Measurements from ENCODE around the gene SLC2A4RG. TPM values are rescaled to one million over a fixed set of nuclear protein-coding genes. Genes with fewer than 3 reads are reported as not detected.
A peak's percentile ranks its signal among the peaks of the same experiment; 100 is the strongest.
"Not testable (repeated sequence)": the region's sequence is repeated elsewhere in the genome, so short reads cannot be mapped to it uniquely, and the experiment has no call there.

The SLC2A4RG gene
- total RNA-seq, 1 experiment from 2014 or later: 105 TPM

- no peaks in the 10 kb centered on the region for H3K36me3 Mint-ChIP-seq (ENCODE audit: insufficient read depth, unreplicated experiment)
- no peaks in the 10 kb centered on the region for H3K27me3 Mint-ChIP-seq (ENCODE audit: insufficient read depth, unreplicated experiment)
- ChIA-PET POLR2A (interaction anchor here (0.6 kb wide), 1 partner anchor 164 kb away, joined by 3 read pairs; no protein-coding TSS in a partner anchor), CTCF (interaction anchor here (0.6 to 4.8 kb wide), 9 partner anchors 9 to 231 kb away, joined by 3 to 33 read pairs (median 4); partner anchors contain the start of gene TPD52L2)
- H3K9me3 Mint-ChIP-seq (ENCODE audit: unreplicated experiment): no peaks in the 10 kb centered on the region
- no peak overlapping the region for H3K4me3 Mint-ChIP-seq (ENCODE audit: unreplicated experiment)
- BruUV-seq (replicated peaks): no TSS peak
- intact Hi-C loops (cut with micrococcal nuclease): no loop called here
- TF ChIP-seq CTCF (IDR thresholded peaks at IDR 0.05; ENCODE audit: unreplicated experiment): peak; percentile 44
- H3K27ac Mint-ChIP-seq (ENCODE audit: low read depth, unreplicated experiment): no peak overlapping the region
- peaks cover 9% of the 10 kb centered on the region for H3K4me1 Mint-ChIP-seq (ENCODE audit: insufficient read depth, unreplicated experiment)
- DNase-seq (ENCODE audit: unreplicated experiment): no peak
Observed at GRCh38 chr20:63775096-63775978, 35.8 kb downstream of the SLC2A4RG start.

- H3K4me1 Mint-ChIP-seq (ENCODE audit: insufficient read depth, unreplicated experiment); H3K36me3 Mint-ChIP-seq (ENCODE audit: insufficient read depth, unreplicated experiment); BruUV-seq (replicated peaks); H3K4me3 Mint-ChIP-seq (ENCODE audit: unreplicated experiment); H3K27me3 Mint-ChIP-seq (ENCODE audit: insufficient read depth, unreplicated experiment); H3K9me3 Mint-ChIP-seq (ENCODE audit: unreplicated experiment); H3K27ac Mint-ChIP-seq (ENCODE audit: low read depth, unreplicated experiment); intact Hi-C loops (cut with micrococcal nuclease); DNase-seq (ENCODE audit: unreplicated experiment); POLR2A ChIA-PET: not testable (repeated sequence)
- CTCF ChIA-PET: interaction anchor here (0.6 to 0.7 kb wide), 2 partner anchors 9 to 53 kb away, joined by 3 read pairs; no protein-coding TSS in a partner anchor
Observed at GRCh38 chr20:63776875-63777274, 37.3 kb downstream of the SLC2A4RG start.

GRCh38 chr20:63777614-63778013 is 38.0 kb downstream of the SLC2A4RG start:
- ChIA-PET CTCF (interaction anchor here (0.6 to 1.2 kb wide), 3 partner anchors 8 to 196 kb away, joined by 3 to 4 read pairs (median 3); no protein-coding TSS in a partner anchor), POLR2A (interaction anchor here (1.0 kb wide), 1 partner anchor 32 kb away, joined by 3 read pairs; no protein-coding TSS in a partner anchor)
- Mint-ChIP-seq H3K9me3 (ENCODE audit: unreplicated experiment) (no peaks in the 10 kb centered on the region), H3K4me3 (ENCODE audit: unreplicated experiment) (no peak overlapping the region), H3K4me1 (ENCODE audit: insufficient read depth, unreplicated experiment) (peaks cover 9% of the 10 kb centered on the region), H3K36me3 (ENCODE audit: insufficient read depth, unreplicated experiment) (no peaks in the 10 kb centered on the region), H3K27me3 (ENCODE audit: insufficient read depth, unreplicated experiment) (no peaks in the 10 kb centered on the region), H3K27ac (ENCODE audit: low read depth, unreplicated experiment) (no peak overlapping the region)
- intact Hi-C loops (cut with micrococcal nuclease): no loop called here
- BruUV-seq (replicated peaks): no TSS peak
- no peak for DNase-seq (ENCODE audit: unreplicated experiment)
- TF ChIP-seq CTCF (IDR thresholded peaks at IDR 0.05; ENCODE audit: unreplicated experiment): no peak

- no peak overlapping the region for H3K27ac Mint-ChIP-seq (ENCODE audit: low read depth, unreplicated experiment)
- no peaks in the 10 kb centered on the region for H3K9me3 Mint-ChIP-seq (ENCODE audit: unreplicated experiment)
- CTCF ChIA-PET: interaction anchor here (0.7 to 1.2 kb wide), 4 partner anchors 9 to 555 kb away, joined by 3 to 4 read pairs (median 3); no protein-coding TSS in a partner anchor
- DNase-seq (ENCODE audit: unreplicated experiment): no peak
- H3K4me3 Mint-ChIP-seq (ENCODE audit: unreplicated experiment): no peak overlapping the region
- BruUV-seq (replicated peaks): no TSS peak
- peaks cover 9% of the 10 kb centered on the region for H3K4me1 Mint-ChIP-seq (ENCODE audit: insufficient read depth, unreplicated experiment)
- POLR2A ChIA-PET: interaction anchor here (0.6 to 1.0 kb wide), 3 partner anchors 22 to 68 kb away, joined by 3 read pairs; no protein-coding TSS in a partner anchor
- H3K27me3 Mint-ChIP-seq (ENCODE audit: insufficient read depth, unreplicated experiment): no peaks in the 10 kb centered on the region
- TF ChIP-seq CTCF (IDR thresholded peaks at IDR 0.05; ENCODE audit: unreplicated experiment): no peak
- no peaks in the 10 kb centered on the region for H3K36me3 Mint-ChIP-seq (ENCODE audit: insufficient read depth, unreplicated experiment)
- intact Hi-C loops (cut with micrococcal nuclease): no loop called here
Observed at GRCh38 chr20:63778034-63778752, 38.6 kb downstream of the SLC2A4RG start.
